H1 (cell line): ENCODE results near the gene SSBP3. TPM values are rescaled to one million over a fixed set of nuclear protein-coding genes. Genes with fewer than 3 reads are reported as not detected.

Experiments used
- CTCF ChIA-PET: fragments of 300-600 bp; sonication (Branson Sonifier 250); formaldehyde crosslinking; loops from one replicate; lab custom pipeline; 2021; ENCODE audit not compliant: partially characterized antibody; lab: Charles Lee
- POLR2A ChIA-PET: fragments of 300-600 bp; sonication (Branson Sonifier 250); formaldehyde crosslinking; loops from one replicate; lab custom pipeline; 2021; ENCODE audit warnings: inconsistent platforms; ENCODE audit not compliant: partially characterized antibody; lab: Charles Lee
- DNase-seq, 2 experiments: peaks; one replicate each; pipeline versions ENCODE4 v3.0.0 to v3.0.0-alpha.2; 2010 to 2022; ENCODE audit warnings: low spot score in 2 of 2, low read depth in 1 of 2, mixed read lengths in 1 of 2
- FAIRE-seq: peaks from 2 replicates; lab custom pipeline; 2011; peaks lifted over from hg19 to GRCh38; lab: Jason Lieb, UNC
- H2AFZ ChIP-seq: 2 replicates; pipeline ENCODE4 v1.8.1; 2012; ENCODE audit warnings: low read length, inconsistent platforms
- H2AK5ac ChIP-seq: 2 replicates; pipeline ENCODE4 v1.6.1; 2013; ENCODE audit warnings: low read depth, low read length
- H2BK120ac ChIP-seq: replicated peaks from 2 replicates; pipeline ENCODE3; 2013; ENCODE audit warnings: low read depth, low read length, inconsistent platforms
- H2BK12ac ChIP-seq: 2 replicates; pipeline ENCODE4 v1.6.1; 2013; ENCODE audit warnings: low read depth, low read length
- H2BK15ac ChIP-seq: 2 replicates; pipeline ENCODE4 v1.6.1; 2013; ENCODE audit warnings: low read length
- H2BK20ac ChIP-seq: 2 replicates; pipeline ENCODE4 v1.6.1; 2013; ENCODE audit warnings: low read length
- H2BK5ac ChIP-seq: 2 replicates; pipeline ENCODE4 v1.6.1; 2013; ENCODE audit warnings: low read depth, low read length
- H3K14ac ChIP-seq: 2 replicates; pipeline ENCODE4 v1.6.1; 2013; ENCODE audit warnings: inconsistent platforms; ENCODE audit not compliant: insufficient read length
- H3K18ac ChIP-seq: 2 replicates; pipeline ENCODE4 v1.6.1; 2013; ENCODE audit warnings: low read length; ENCODE audit errors: extremely low read depth
- H3K23ac ChIP-seq: 2 replicates; pipeline ENCODE4 v1.6.1; 2013; ENCODE audit warnings: inconsistent platforms; ENCODE audit not compliant: insufficient read length
- H3K23me2 ChIP-seq: 2 replicates; pipeline ENCODE4 v1.6.1; 2013; ENCODE audit warnings: low read depth, low read length
- H3K27ac ChIP-seq: 2 replicates; pipeline ENCODE4 v1.6.1; 2011; ENCODE audit warnings: low read depth, low read length, inconsistent platforms
- H3K27me3 ChIP-seq, 4 experiments: replicated peaks in 1 of 4; 1 replicate in 1 of 4; 2 replicates in 3 of 4; pipeline versions ENCODE4 v1.6.1 to v1.8.1; 2011 to 2013; ENCODE audit warnings: low read length in 3 of 4, mild to moderate bottlenecking in 3 of 4, inconsistent platforms in 2 of 4, mixed read lengths in 2 of 4, moderate library complexity in 1 of 4; ENCODE audit not compliant: control insufficient read depth in 3 of 4, insufficient read depth in 3 of 4; ENCODE audit errors: extremely low read depth in 1 of 4
- H3K36me3 ChIP-seq, 4 experiments: 2 replicates each; pipeline versions ENCODE4 v1.6.1 to v1.8.1; 2011 to 2013; ENCODE audit warnings: mild to moderate bottlenecking in 4 of 4, low read length in 3 of 4, moderate library complexity in 2 of 4, control low read depth in 1 of 4, inconsistent platforms in 1 of 4; ENCODE audit not compliant: insufficient read depth in 4 of 4, control insufficient read depth in 2 of 4
- H3K4ac ChIP-seq: replicated peaks from 2 replicates; pipeline ENCODE3; 2013; ENCODE audit warnings: low read length, low read depth, mixed read lengths, inconsistent platforms; ENCODE audit not compliant: insufficient read length
- H3K4me1 ChIP-seq, 4 experiments: replicated peaks in 1 of 4; 1 replicate in 1 of 4; 2 replicates in 3 of 4; pipeline versions ENCODE4 v1.6.1 to v1.8.1; 2011 to 2013; ENCODE audit warnings: low read length in 3 of 4, inconsistent platforms in 2 of 4, mixed read lengths in 1 of 4; ENCODE audit not compliant: insufficient read depth in 4 of 4, control insufficient read depth in 3 of 4
- H3K4me2 ChIP-seq, 2 experiments: 2 replicates each; pipeline versions ENCODE4 v1.6.1 to v1.8.1; 2011 to 2013; ENCODE audit warnings: low read depth in 2 of 2, low read length in 2 of 2, control low read depth in 1 of 2, inconsistent platforms in 1 of 2, mild to moderate bottlenecking in 1 of 2; ENCODE audit not compliant: insufficient read depth in 1 of 2
- H3K4me3 ChIP-seq, 4 experiments: fragments of 200-600, 300-600 bp in 1 of 4; sonication (generic), shearing (Covaris generic), sonication (Bioruptor Twin) in 1 of 4; 2 replicates each; pipeline versions ENCODE4 v1.5.1 to v1.8.1; 2011 to 2016; ENCODE audit warnings: low read length in 4 of 4, low read depth in 3 of 4, control low read depth in 2 of 4, inconsistent platforms in 2 of 4, mild to moderate bottlenecking in 2 of 4, mixed read lengths in 1 of 4, moderate library complexity in 1 of 4; ENCODE audit not compliant: insufficient read depth in 2 of 4; ENCODE audit errors: extremely low read depth in 1 of 4
- H3K56ac ChIP-seq: replicated peaks from 2 replicates; pipeline ENCODE3; 2013; ENCODE audit warnings: low read depth, mild to moderate bottlenecking, mixed read lengths, low read length, inconsistent platforms; ENCODE audit not compliant: insufficient read length
- H3K79me1 ChIP-seq: 2 replicates; pipeline ENCODE4 v1.6.1; 2013; ENCODE audit warnings: low read depth, low read length, control low read depth
- H3K79me2 ChIP-seq, 2 experiments: 2 replicates each; pipeline versions ENCODE4 v1.6.1 to v1.8.1; 2012 to 2013; ENCODE audit warnings: low read length in 2 of 2, mild to moderate bottlenecking in 2 of 2, inconsistent platforms in 1 of 2; ENCODE audit not compliant: insufficient read depth in 2 of 2, control insufficient read depth in 1 of 2
- H3K9ac ChIP-seq, 4 experiments: replicated peaks in 1 of 4; 1 replicate in 1 of 4; 2 replicates in 3 of 4; pipeline versions ENCODE4 v1.6.1 to v1.8.1; 2011 to 2013; ENCODE audit warnings: low read depth in 3 of 4, low read length in 3 of 4, control low read depth in 2 of 4, mild to moderate bottlenecking in 2 of 4, moderate library complexity in 2 of 4, inconsistent platforms in 1 of 4; ENCODE audit errors: extremely low read depth in 1 of 4
- H3K9me3 ChIP-seq, 2 experiments: 2 replicates each; pipeline versions ENCODE4 v1.6.1 to v1.8.1; 2012 to 2013; ENCODE audit warnings: mild to moderate bottlenecking in 2 of 2, moderate library complexity in 2 of 2, control low read depth in 1 of 2, inconsistent platforms in 1 of 2, low read depth in 1 of 2, low read length in 1 of 2, mixed read lengths in 1 of 2; ENCODE audit not compliant: insufficient read depth in 2 of 2
- H4K20me1 ChIP-seq, 2 experiments: replicated peaks in 1 of 2; 2 replicates each; pipeline versions ENCODE3 to v1.8.1; 2011 to 2013; ENCODE audit warnings: inconsistent platforms in 2 of 2, low read length in 2 of 2, mild to moderate bottlenecking in 1 of 2; ENCODE audit not compliant: insufficient read depth in 2 of 2, control insufficient read depth in 1 of 2
- H4K5ac ChIP-seq: 2 replicates; pipeline ENCODE4 v1.6.1; 2013; ENCODE audit warnings: low read length, low read depth, mixed read lengths, inconsistent platforms; ENCODE audit not compliant: insufficient read length
- H4K8ac ChIP-seq: 2 replicates; pipeline ENCODE4 v1.8.0; 2013; ENCODE audit warnings: mild to moderate bottlenecking, moderate library complexity, low read length, inconsistent platforms; ENCODE audit not compliant: insufficient read depth; ENCODE audit errors: extremely low read depth
- H4K91ac ChIP-seq: replicated peaks from 2 replicates; pipeline ENCODE3; 2013; ENCODE audit warnings: low read length, mixed read lengths, inconsistent platforms; ENCODE audit not compliant: insufficient read length
- CTBP2 ChIP-seq: IDR thresholded peaks from 2 replicates; pipeline ENCODE4 v1.7.0; 2011; ENCODE audit warnings: borderline replicate concordance, mild to moderate bottlenecking, moderate library complexity, mixed read lengths, low read length; ENCODE audit not compliant: insufficient read depth, insufficient read length
- EGR1 ChIP-seq: IDR thresholded peaks from 2 replicates; pipeline ENCODE4 v1.6.1; 2011; ENCODE audit warnings: low read depth, low read length, borderline replicate concordance
- EP300 ChIP-seq, 2 experiments: IDR thresholded peaks; 1 replicate in 1 of 2; 2 replicates in 1 of 2; pipeline ENCODE4 v1.6.1; 2011 to 2012; ENCODE audit warnings: low read depth in 2 of 2, low read length in 2 of 2, mild to moderate bottlenecking in 2 of 2, borderline replicate concordance in 1 of 2, inconsistent platforms in 1 of 2, moderate library complexity in 1 of 2
- EZH2 ChIP-seq: fragments of 200-600 bp; sonication (generic); IDR thresholded peaks from 2 replicates; pipeline ENCODE4 v1.7.1; 2012; ENCODE audit warnings: low read depth, mild to moderate bottlenecking, moderate library complexity, low read length, inconsistent platforms; ENCODE audit not compliant: severe bottlenecking
- GABPA ChIP-seq: IDR thresholded peaks from 2 replicates; pipeline ENCODE4 v1.6.1; 2011; ENCODE audit warnings: mild to moderate bottlenecking, low read length, moderate library complexity, borderline replicate concordance; ENCODE audit not compliant: insufficient read depth
- HDAC2 ChIP-seq, 2 experiments: fragments of 300-600 bp in 1 of 2; sonication (generic) in 1 of 2; IDR thresholded peaks; 2 replicates each; pipeline ENCODE4 v1.6.1; 2011 to 2012; ENCODE audit warnings: low read depth in 2 of 2, low read length in 2 of 2, mild to moderate bottlenecking in 2 of 2, moderate library complexity in 2 of 2, borderline replicate concordance in 1 of 2, inconsistent platforms in 1 of 2
- HDAC6 ChIP-seq: IDR thresholded peaks from one replicate; pipeline ENCODE4 v1.7.1; 2012; ENCODE audit warnings: low read depth, mild to moderate bottlenecking, inconsistent platforms, low read length, moderate library complexity
- KDM1A ChIP-seq: fragments of 200-600, 300-600 bp; sonication (generic); IDR thresholded peaks from 2 replicates; pipeline ENCODE4 v1.7.1; 2016; ENCODE audit warnings: mild to moderate bottlenecking, low read length, borderline replicate concordance
- NANOG ChIP-seq: IDR thresholded peaks from 2 replicates; pipeline ENCODE4 v1.6.1; 2011; ENCODE audit warnings: low read length, low read depth, mild to moderate bottlenecking, inconsistent platforms; ENCODE audit not compliant: insufficient read depth, poor library complexity, severe bottlenecking
- PHF8 ChIP-seq: fragments of 200-600 bp; sonication (generic); conservative IDR thresholded peaks from 2 replicates; pipeline ENCODE4 v1.7.1; 2012; ENCODE audit warnings: low read depth, mild to moderate bottlenecking, inconsistent platforms, low read length, moderate library complexity
- RAD21 ChIP-seq, 2 experiments: IDR thresholded peaks in 1 of 2; conservative IDR thresholded peaks in 1 of 2; 2 replicates each; pipeline ENCODE4 v1.6.1; 2011; ENCODE audit warnings: low read depth in 2 of 2, low read length in 2 of 2, improper control_type of control experiment in 1 of 2, inconsistent platforms in 1 of 2, mild to moderate bottlenecking in 1 of 2, moderate library complexity in 1 of 2
- TEAD4 ChIP-seq: IDR thresholded peaks from 2 replicates; pipeline ENCODE4 v1.6.1; 2012; ENCODE audit warnings: low read depth, low read length, inconsistent platforms, mixed read lengths
- WGBS, 2 experiments: shearing (Covaris generic) in 1 of 2; methylation state at CpG; one replicate each; pipeline versions ENCODE4 v1.1.6 to v1.1.7; 2013 to 2015; ENCODE audit warnings: low lambda C conversion rate in 2 of 2, mixed read lengths in 2 of 2, inconsistent platforms in 1 of 2, low coverage in 1 of 2, missing lambda C conversion rate in 1 of 2; ENCODE audit not compliant: insufficient replicate concordance in 2 of 2, insufficient coverage in 1 of 2, insufficient read length in 1 of 2; ENCODE audit errors: extremely low coverage in 1 of 2, missing lambda C conversion rate in 1 of 2; 5-methylcytosine and 5-hydroxymethylcytosine counted together
- polyA plus RNA-seq, 7 experiments: library from polyadenylated mRNA; depleted of rRNA in 3 of 7; stranded (reverse) in 5 of 7; unstranded in 2 of 7; fragments of >200 nt in 5 of 7; fragments of 200-250 nt in 2 of 7; gene quantifications; 1 replicate in 5 of 7; 2 replicates in 1 of 7; 4 replicates in 1 of 7; pipeline versions ENCODE4 v1.2.1 to v1.2.3, GENCODE V29; 2011 to 2013; ENCODE audit warnings: missing spikeins in 2 of 7, mixed read lengths in 2 of 7
- total RNA-seq: library from RNA; stranded (reverse); fragmentation: NEBNext Ultra II Directional; extraction: Animal tissue kit (Norgen Biotek cat#: 25700); gene quantifications from 2 replicates; pipeline ENCODE4 v1.2.1, GENCODE V29; 2021

The SSBP3 gene
- total and polyA plus RNA-seq, 2 of the 8 experiments (the other 6 are each of a cell fraction or from before 2014, with no cell fraction given), result 99.7 to 133 TPM

DNA sequence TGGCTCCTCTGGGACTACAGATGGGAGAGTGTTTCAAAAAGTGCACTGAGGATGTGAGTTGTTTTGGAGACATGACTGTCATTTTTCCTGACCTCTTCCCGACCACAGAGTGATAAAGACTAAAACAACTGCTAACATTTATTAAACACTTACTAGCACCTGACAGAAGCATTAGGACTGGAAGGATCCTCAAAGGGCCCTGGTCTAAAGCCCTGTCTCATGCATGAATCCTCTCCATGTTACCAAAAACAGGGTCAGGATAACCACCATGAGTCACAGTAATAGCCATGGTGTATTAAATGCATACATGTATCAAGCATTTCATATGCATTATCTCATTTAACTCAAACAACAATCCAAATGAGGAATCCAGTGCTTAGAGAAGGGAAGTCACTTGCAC is 217.9 kb downstream of the SSBP3 start:
- no peaks in the 10 kb centered on the region for H3K27me3 ChIP-seq
- no peak overlapping the region for H3K18ac ChIP-seq
- H3K23me2 ChIP-seq, result no peaks in the 10 kb centered on the region
- no peak overlapping the region for H2BK12ac ChIP-seq
- peaks cover 0 to 5% (median under 1%) of the 10 kb centered on the region in 4 experiments; a peak in 2 of 8 replicates for H3K36me3 ChIP-seq
- no peak overlapping the region for H2AK5ac ChIP-seq
- no peak overlapping the region for H2BK15ac ChIP-seq
- no peak overlapping the region for H2BK120ac ChIP-seq
- POLR2A ChIA-PET, result interaction anchor here (1.0 to 2.2 kb wide), 4 partner anchors 8 to 42 kb away, joined by 3 to 7 read pairs (median 4); partner anchors contain the start of genes CYB5RL and MRPL37
- no peaks in the 10 kb centered on the region for H3K79me2 ChIP-seq
- H3K27ac ChIP-seq, result no peak overlapping the region
- H3K4me3 ChIP-seq, result no peak overlapping the region
- no peak overlapping the region for H3K9ac ChIP-seq
- no peak overlapping the region for H4K5ac ChIP-seq
- 0 out of 2 replicates have a peak, but pooled peaks cover 2% of the 10 kb centered on the region for H3K79me1 ChIP-seq
- WGBS, 2 experiments, result 87% methylated on average over 1 of the region's 1 CpG; no CpG with 5 or more reads in 1 of the 2 experiments
- H4K20me1 ChIP-seq, result peaks cover 0 to 2% of the 10 kb centered on the region in 2 experiments
- no peak overlapping the region for H4K8ac ChIP-seq
- FAIRE-seq (no peak), DNase-seq (no peak)
- no peak overlapping the region for H3K4me2 ChIP-seq
- no peak overlapping the region for H3K4ac ChIP-seq
- H3K4me1 ChIP-seq, result no peaks in the 10 kb centered on the region
- no peak overlapping the region for H4K91ac ChIP-seq
- CTCF ChIA-PET, result interaction anchor here (0.6 to 1.4 kb wide), 4 partner anchors 9 to 196 kb away, joined by 3 to 4 read pairs (median 3); partner anchors contain the start of genes CYB5RL and MRPL37
- H3K9me3 ChIP-seq, result no peaks in the 10 kb centered on the region
- no peak overlapping the region for H2BK20ac ChIP-seq
- no peak overlapping the region for H2AFZ ChIP-seq
- no peak overlapping the region for H3K23ac ChIP-seq
- no peak overlapping the region for H3K56ac ChIP-seq
- no peak overlapping the region for H2BK5ac ChIP-seq
- no peak overlapping the region for H3K14ac ChIP-seq
- TF ChIP-seq HDAC6 (no peak), KDM1A (no peak), NANOG (no peak), EP300 (IDR thresholded peaks at IDR 0.05; ENCODE audit: borderline replicate concordance in 1 of 2, low read depth in 2 of 2, low read length in 2 of 2) (no peak), GABPA (no peak), RAD21 (IDR thresholded peaks at IDR 0.05 in 1 of 2, conservative IDR thresholded peaks at IDR 0.05 in 1 of 2; ENCODE audit: low read depth in 2 of 2, low read length in 2 of 2) (no peak), EGR1 (no peak), CTBP2 (no peak), EZH2 (no peak), PHF8 (no peak), TEAD4 (no peak), HDAC2 (IDR thresholded peaks at IDR 0.05; ENCODE audit: borderline replicate concordance in 1 of 2, low read depth in 2 of 2, low read length in 2 of 2) (no peak)
